ENCODE results near the gene TRPM5. TPM values are rescaled to one million over a fixed set of nuclear protein-coding genes. Genes with fewer than 3 reads are reported as not detected.
A peak's percentile ranks its signal among the peaks of the same experiment; 100 is the strongest.

Gene TRPM5
- total and polyA plus RNA-seq, 9 of the 15 experiments (the other 6 are each of a cell fraction or from before 2014, with no cell fraction given): not detected

GRCh38 chr11:2418693-2419360, 25.5 kb downstream of the TRPM5 start:
- Histone ChIP-seq H4K20me1 (replicated peaks; ENCODE audit: control insufficient read depth, insufficient read depth, low read length) (peaks cover 16% of the 10 kb centered on the region; the same call in 1 of the 2 replicates), H3K4me2 (ENCODE audit: insufficient read depth, low read length) (no peak overlapping the region), H3K27me3 (ENCODE audit: control insufficient read depth in 2 of 2, insufficient read depth in 2 of 2, low read length in 2 of 2) (peaks cover 5 to 62% of the 10 kb centered on the region in 2 experiments; a peak in 4 of 5 replicates), H3K36me3 (ENCODE audit: control insufficient read depth, insufficient read depth, low read length) (no peaks in the 10 kb centered on the region), H3K9me1 (ENCODE audit: control insufficient read depth, insufficient read depth, low read length) (peaks cover 2% of the 10 kb centered on the region), H2AFZ (ENCODE audit: low read depth, low read length) (no peak overlapping the region), H3K79me2 (ENCODE audit: control insufficient read depth, insufficient read depth, low read length) (no peaks in the 10 kb centered on the region), H3K4me1 (replicated peaks in 1 of 2; ENCODE audit: control insufficient read depth in 2 of 2, insufficient read depth in 2 of 2, low read length in 2 of 2) (peaks cover 0 to 60% of the 10 kb centered on the region in 2 experiments; a peak in 3 of 5 replicates), H3K4me3 (no peak overlapping the region), H3K27ac (ENCODE audit: extremely low read depth, low read depth, low read length) (no peak overlapping the region), H3K9ac (ENCODE audit: insufficient read depth in 1 of 2, low read depth in 2 of 2, low read length in 2 of 2) (peak overlapping the region in 1 of 2 experiments; percentile 7; a peak in 1 of 4 replicates), H3K9me3 (replicated peaks; ENCODE audit: control insufficient read depth, insufficient read depth, low read depth, low read length) (no peaks in the 10 kb centered on the region)
- in situ Hi-C loops (cut with MboI): loop anchor here (5.0 kb wide), 2 partner anchors 107 to 217 kb away; no protein-coding TSS in a partner anchor
- POLR2A ChIA-PET: interaction anchor here (0.7 to 4.3 kb wide), 6 partner anchors 10 to 255 kb away, joined by 3 to 24 read pairs (median 4); partner anchors contain the start of gene CD81
- no peak for DNase-seq (ENCODE audit: extremely low read depth in 1 of 4, low spot score in 3 of 4)
- FAIRE-seq: no peak
- ATAC-seq: no peak
- WGBS (ENCODE audit: insufficient coverage, low coverage, missing lambda C conversion rate): 37% methylated on average over 18 of the region's 21 CpGs
- intact Hi-C loops (cut with micrococcal nuclease): loop anchor here (1.0 kb wide), 2 partner anchors 114 to 222 kb away; no protein-coding TSS in a partner anchor
- BruUV-seq (replicated peaks): no TSS peak
- TF ChIP-seq NCOA6 (IDR thresholded peaks at IDR 0.05) (no peak), USF2 (CRISPR knock-in tag; IDR thresholded peaks at IDR 0.05) (peak; percentile 44)
- CTCF ChIA-PET (ENCODE audit: low intra/inter-chr PET ratio): interaction anchor here (0.6 to 4.3 kb wide), 6 partner anchors 113 to 259 kb away, joined by 3 to 85 read pairs (median 8); no protein-coding TSS in a partner anchor

Data from K562 (cell line).